ENCODE results near the gene HPS4. TPM values are rescaled to one million over a fixed set of nuclear protein-coding genes. Genes with fewer than 3 reads are reported as not detected.

HPS4 gene
- total RNA-seq, 2 experiments from 2014 or later, result 77.4 to 89.6 TPM

GRCh38 chr22:26492220-26492619 is 8.6 kb upstream of the HPS4 start:
- no peak for TF ChIP-seq CTCF (conservative IDR thresholded peaks at IDR 0.05; ENCODE audit: low read length)
- peaks cover 100% of the 10 kb centered on the region for H3K36me3 ChIP-seq (ENCODE audit: insufficient read depth, low read length)
- H2AFZ ChIP-seq (ENCODE audit: low read length), result no peak overlapping the region
- CTCF ChIA-PET (ENCODE audit: unreplicated experiment), result no interaction called here
- no peak overlapping the region for H3K27ac ChIP-seq (ENCODE audit: low read depth, low read length, poor library complexity, severe bottlenecking)
- POLR2A ChIA-PET, result interaction anchor here (0.9 kb wide), 1 partner anchor 8 kb away, joined by 4 read pairs; the partner anchor contains the start of genes HPS4 and SRRD
- no peaks in the 10 kb centered on the region for H3K9me2 ChIP-seq (ENCODE audit: insufficient read depth, low read length)
- H3K4me2 ChIP-seq (ENCODE audit: low read length), result no peak overlapping the region
- intact Hi-C loops (cut with micrococcal nuclease; ENCODE audit: unreplicated experiment), result no loop called here
- peaks cover 11% of the 10 kb centered on the region for H3K4me1 ChIP-seq (ENCODE audit: insufficient read depth, low read length, poor library complexity, severe bottlenecking)
- no peak for DNase-seq (ENCODE audit: low spot score)
- no peaks in the 10 kb centered on the region for H3K9me3 ChIP-seq (ENCODE audit: low read length)
- BruUV-seq (replicated peaks), result no TSS peak
- H4K20me1 ChIP-seq (ENCODE audit: insufficient read depth, low read length), result no peaks in the 10 kb centered on the region
- no peaks in the 10 kb centered on the region for H3K79me2 ChIP-seq (ENCODE audit: insufficient read depth, low read depth, low read length)
- H3K4me3 ChIP-seq (ENCODE audit: low read depth, low read length, poor library complexity, severe bottlenecking), result no peak overlapping the region

DNA sequence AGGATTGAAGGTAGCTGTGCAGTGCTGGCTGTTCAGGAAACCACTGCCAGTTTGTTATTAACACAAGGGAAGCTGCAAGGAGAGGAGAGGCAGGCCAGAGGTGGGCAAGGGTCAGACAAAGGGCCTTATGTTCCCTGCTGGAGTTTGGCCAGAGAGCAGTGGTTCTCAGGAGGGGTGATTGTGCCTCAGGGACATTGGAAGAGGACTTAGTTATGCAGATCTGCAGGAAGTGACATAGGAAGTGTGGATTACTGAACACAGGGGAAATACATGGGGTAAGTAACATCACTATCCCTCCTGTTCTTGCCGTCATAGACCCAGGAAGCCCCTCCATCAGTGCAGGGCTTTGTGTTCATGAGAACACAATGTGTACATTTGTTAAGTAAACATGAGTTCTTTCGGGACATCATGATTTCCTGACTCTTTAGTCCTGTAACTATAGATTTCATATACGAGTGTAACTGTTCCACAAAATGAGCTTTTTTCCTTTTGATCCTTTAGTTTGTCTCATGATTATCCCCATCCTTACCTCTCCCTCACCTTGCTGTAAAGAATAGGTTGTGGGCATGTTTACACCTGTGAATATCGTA is 6.0 kb upstream of the HPS4 start:
- H3K36me3 ChIP-seq (ENCODE audit: insufficient read depth, low read length), result peaks cover 89% of the 10 kb centered on the region
- no TSS peak for BruUV-seq (replicated peaks)
- intact Hi-C loops (cut with micrococcal nuclease; ENCODE audit: unreplicated experiment), result no loop called here
- H3K4me1 ChIP-seq (ENCODE audit: insufficient read depth, low read length, poor library complexity, severe bottlenecking), result peaks cover 31% of the 10 kb centered on the region
- CTCF ChIA-PET (ENCODE audit: unreplicated experiment), result no interaction called here
- H4K20me1 ChIP-seq (ENCODE audit: insufficient read depth, low read length), result peaks cover 7% of the 10 kb centered on the region; the same call in 1 of the 2 replicates
- peaks cover 23% of the 10 kb centered on the region for H3K79me2 ChIP-seq (ENCODE audit: insufficient read depth, low read depth, low read length)
- POLR2A ChIA-PET, result interaction anchor here (0.6 kb wide), 1 partner anchor 50 kb away, joined by 3 read pairs; no protein-coding TSS in a partner anchor
- H3K9me2 ChIP-seq (ENCODE audit: insufficient read depth, low read length), result no peaks in the 10 kb centered on the region
- no peak overlapping the region for H2AFZ ChIP-seq (ENCODE audit: low read length)
- H3K9me3 ChIP-seq (ENCODE audit: low read length), result no peaks in the 10 kb centered on the region
- H3K4me3 ChIP-seq (ENCODE audit: low read depth, low read length, poor library complexity, severe bottlenecking), result no peak overlapping the region
- no peak overlapping the region for H3K4me2 ChIP-seq (ENCODE audit: low read length)
- TF ChIP-seq EZH2phosphoT487 (IDR thresholded peaks at IDR 0.05; ENCODE audit: borderline replicate concordance, low read depth, low read length), result no peak
- no peak for TF ChIP-seq CTCF (conservative IDR thresholded peaks at IDR 0.05; ENCODE audit: low read length)
- DNase-seq (ENCODE audit: low spot score), result no peak
- H3K27ac ChIP-seq (ENCODE audit: low read depth, low read length, poor library complexity, severe bottlenecking), result no peak overlapping the region

- Histone ChIP-seq H3K27ac (ENCODE audit: low read depth, low read length, poor library complexity, severe bottlenecking) (no peak overlapping the region), H2AFZ (ENCODE audit: low read length) (no peak overlapping the region), H3K4me2 (ENCODE audit: low read length) (no peak overlapping the region), H3K79me2 (ENCODE audit: insufficient read depth, low read depth, low read length) (peaks cover 34% of the 10 kb centered on the region), H3K4me1 (ENCODE audit: insufficient read depth, low read length, poor library complexity, severe bottlenecking) (peaks cover 32% of the 10 kb centered on the region), H3K36me3 (ENCODE audit: insufficient read depth, low read length) (peaks cover 74% of the 10 kb centered on the region), H3K4me3 (ENCODE audit: low read depth, low read length, poor library complexity, severe bottlenecking) (no peak overlapping the region), H3K9me2 (ENCODE audit: insufficient read depth, low read length) (no peaks in the 10 kb centered on the region), H4K20me1 (ENCODE audit: insufficient read depth, low read length) (peaks cover 7% of the 10 kb centered on the region; the same call in 1 of the 2 replicates), H3K9me3 (ENCODE audit: low read length) (no peaks in the 10 kb centered on the region)
- no TSS peak for BruUV-seq (replicated peaks)
- no peak for DNase-seq (ENCODE audit: low spot score)
- ChIA-PET CTCF (ENCODE audit: unreplicated experiment) (no interaction called here), POLR2A (no interaction called here)
- intact Hi-C loops (cut with micrococcal nuclease; ENCODE audit: unreplicated experiment), result no loop called here
- no peak for TF ChIP-seq CTCF (conservative IDR thresholded peaks at IDR 0.05; ENCODE audit: low read length)
- no peak for TF ChIP-seq EZH2phosphoT487 (IDR thresholded peaks at IDR 0.05; ENCODE audit: borderline replicate concordance, low read depth, low read length)
These were observed 4.4 kb upstream of the HPS4 start for GRCh38 chr22:26487996-26488395.
